HFF-Myc (cell line): ENCODE measurements around the gene AP2A2.

Source experiments
- DNase-seq: peaks from one replicate; pipeline ENCODE4 v3.0.0-alpha.2; 2011; ENCODE audit warnings: low read depth; ENCODE audit errors: extremely low read depth
- H3K4me3 ChIP-seq: replicated peaks from 2 replicates; pipeline ENCODE4 v1.5.1; 2011; ENCODE audit warnings: low read depth, mild to moderate bottlenecking, control low read depth, low read length
- CTCF ChIP-seq: IDR thresholded peaks from 2 replicates; pipeline ENCODE4 v1.5.1; 2012; ENCODE audit warnings: mild to moderate bottlenecking, low read depth, low read length, control low read depth; ENCODE audit errors: missing control alignments

Gene AP2A2

DNA sequence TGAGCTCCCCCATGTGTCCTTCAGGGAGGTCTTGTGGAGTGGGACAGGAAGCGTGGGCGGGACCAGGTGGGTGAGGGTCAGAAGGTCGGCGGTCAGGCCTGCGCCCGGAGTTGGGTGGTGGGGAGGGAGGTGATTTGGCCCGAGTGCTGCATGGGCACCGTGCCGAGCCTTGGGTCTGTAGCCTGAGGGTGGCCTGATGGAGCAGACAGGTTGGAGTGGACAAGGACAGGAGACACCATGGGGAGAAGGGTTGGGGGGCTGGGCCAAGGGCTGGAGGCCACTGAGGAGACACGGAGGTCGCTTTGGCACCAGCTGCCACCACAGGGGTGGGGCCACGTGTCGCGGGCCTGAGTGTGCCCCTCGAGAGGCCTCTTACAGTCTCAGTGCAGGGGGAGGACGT is 53.1 kb downstream of the AP2A2 start:
- TF ChIP-seq CTCF = no peak
- H3K4me3 ChIP-seq = no peak overlapping the region
- no peak for DNase-seq

GRCh38 chr11:980438-981357 is 55.0 kb downstream of the AP2A2 start:
- no peak overlapping the region for H3K4me3 ChIP-seq
- DNase-seq = no peak
- no peak for TF ChIP-seq CTCF

GRCh38 chr11:981764-982163 is 56.1 kb downstream of the AP2A2 start:
- no peak for TF ChIP-seq CTCF
- H3K4me3 ChIP-seq = no peak overlapping the region
- DNase-seq = no peak

DNA sequence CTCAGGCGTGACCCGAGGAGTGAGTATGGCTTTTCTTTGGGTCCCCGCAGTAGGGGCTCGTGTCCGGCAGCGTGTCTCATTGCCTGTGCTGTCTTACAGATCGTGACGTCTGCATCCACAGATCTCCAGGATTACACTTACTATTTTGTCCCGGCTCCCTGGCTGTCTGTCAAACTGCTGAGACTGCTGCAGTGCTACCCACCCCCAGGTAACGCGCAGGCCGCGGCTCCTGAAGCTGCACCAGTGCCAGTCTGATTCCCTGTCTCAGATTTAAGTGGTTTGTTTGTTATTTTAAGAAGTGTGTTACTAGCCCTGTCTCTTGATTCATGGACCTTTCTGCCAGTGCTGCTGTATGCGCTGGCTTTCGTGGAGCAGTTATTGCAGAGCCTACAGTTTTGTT is 58.9 kb downstream of the AP2A2 start:
- TF ChIP-seq CTCF = no peak
- DNase-seq = no peak
- no peak overlapping the region for H3K4me3 ChIP-seq

DNA sequence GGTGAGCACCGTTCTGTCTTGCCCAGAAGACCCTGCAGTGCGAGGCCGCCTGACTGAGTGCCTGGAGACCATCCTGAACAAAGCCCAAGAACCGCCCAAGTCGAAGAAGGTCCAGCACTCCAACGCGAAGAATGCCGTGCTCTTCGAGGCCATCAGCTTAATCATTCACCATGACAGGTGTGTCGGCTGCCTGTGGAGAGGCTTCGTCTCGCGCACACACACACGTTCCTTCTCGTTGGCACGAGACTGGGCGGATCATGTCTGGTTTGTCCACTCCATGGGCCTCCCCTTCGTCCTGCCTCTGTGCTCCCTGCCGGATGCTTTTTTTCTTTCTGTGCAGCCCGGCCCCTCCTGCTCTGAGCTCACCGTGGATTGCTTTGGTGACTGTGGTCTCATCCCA is 59.7 kb downstream of the AP2A2 start:
- no peak overlapping the region for H3K4me3 ChIP-seq
- no peak for TF ChIP-seq CTCF
- DNase-seq = no peak

GRCh38 chr11:985848-986247 is 60.2 kb downstream of the AP2A2 start:
- no peak for TF ChIP-seq CTCF

More at GRCh38 chr11:985848-986247, 60.2 kb downstream of the AP2A2 start:
- no peak overlapping the region for H3K4me3 ChIP-seq
- DNase-seq = no peak
